HepG2 (cell line): ENCODE data around the gene DPY19L1.
"Not testable (repeated sequence)": the region's sequence is repeated elsewhere in the genome, so short reads cannot be mapped to it uniquely, and the experiment has no call there.

ENCODE experiments used
- CTCF ChIP-seq: sonication (generic); formaldehyde crosslinking; IDR thresholded peaks from 2 replicates; pipeline ENCODE4 v1.5.0; 2020; ENCODE audit warnings: mild to moderate bottlenecking, missing genetic modification reagents, moderate library complexity
- DNMT3B ChIP-seq: conservative IDR thresholded peaks from 2 replicates; pipeline ENCODE4 v1.6.1; 2016; ENCODE audit warnings: missing biosample characterization, control low read depth
- HNF4A ChIP-seq: sonication (generic); formaldehyde crosslinking; IDR thresholded peaks from 2 replicates; pipeline ENCODE4 v1.4.0; 2020; ENCODE audit warnings: missing genetic modification reagents
- RARA ChIP-seq: IDR thresholded peaks from 2 replicates; pipeline ENCODE4 v1.6.1; 2016; ENCODE audit warnings: missing genetic modification reagents, missing compliant biosample characterization
- ZNF232 ChIP-seq: sonication (generic); formaldehyde crosslinking; IDR thresholded peaks from 2 replicates; pipeline ENCODE4 v1.4.0; 2020; ENCODE audit warnings: missing genetic modification reagents, borderline replicate concordance
- ZNF772 ChIP-seq: sonication (generic); formaldehyde crosslinking; IDR thresholded peaks from 2 replicates; pipeline ENCODE4 v1.5.0; 2020; ENCODE audit warnings: mild to moderate bottlenecking, missing genetic modification reagents
- ZNF781 ChIP-seq: sonication (generic); formaldehyde crosslinking; IDR thresholded peaks from 2 replicates; pipeline ENCODE4 v1.5.1; 2020; ENCODE audit warnings: borderline replicate concordance, mild to moderate bottlenecking, missing genetic modification reagents; ENCODE audit errors: not compliant biosample characterization

GRCh38 chr7:34929783-34930182 is 107.5 kb downstream of the DPY19L1 start:
- not testable (repeated sequence) for TF ChIP-seq CTCF (CRISPR knock-in tag); ZNF232; DNMT3B (CRISPR knock-in tag); ZNF772 (CRISPR knock-in tag); ZNF781 (CRISPR knock-in tag); HNF4A (CRISPR knock-in tag); RARA (CRISPR knock-in tag)
